T-helper 1 cell (primary cell): ENCODE data around the gene BRD8.
"Not testable (repeated sequence)": the region's sequence is repeated elsewhere in the genome, so short reads cannot be mapped to it uniquely, and the experiment has no call there.

ENCODE experiments used
- DNase-seq, 5 donors: peaks; one replicate each; pipeline ENCODE4 v3.0.0-alpha.2; 2012 to 2020

The BRD8 gene

DNA sequence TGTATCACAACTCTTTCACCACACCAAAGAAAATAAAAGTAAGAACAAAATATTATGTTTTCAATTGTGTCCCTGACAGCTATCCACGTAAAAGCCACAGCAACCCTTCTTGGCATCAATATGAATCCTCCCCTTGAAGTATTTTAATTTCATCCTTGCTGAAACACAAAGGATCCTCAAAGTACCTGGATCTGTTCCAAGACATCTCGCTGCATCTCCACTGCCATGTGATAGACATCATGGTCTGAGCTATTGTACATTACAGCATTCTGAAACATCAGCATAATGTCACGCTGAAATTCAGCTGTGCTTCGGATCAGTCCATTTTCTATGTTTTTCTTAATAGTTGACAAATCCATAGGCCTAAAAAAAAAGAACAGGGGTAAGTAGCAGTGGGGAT lies 17.7 kb downstream of the BRD8 start:
- no peak for DNase-seq

DNA sequence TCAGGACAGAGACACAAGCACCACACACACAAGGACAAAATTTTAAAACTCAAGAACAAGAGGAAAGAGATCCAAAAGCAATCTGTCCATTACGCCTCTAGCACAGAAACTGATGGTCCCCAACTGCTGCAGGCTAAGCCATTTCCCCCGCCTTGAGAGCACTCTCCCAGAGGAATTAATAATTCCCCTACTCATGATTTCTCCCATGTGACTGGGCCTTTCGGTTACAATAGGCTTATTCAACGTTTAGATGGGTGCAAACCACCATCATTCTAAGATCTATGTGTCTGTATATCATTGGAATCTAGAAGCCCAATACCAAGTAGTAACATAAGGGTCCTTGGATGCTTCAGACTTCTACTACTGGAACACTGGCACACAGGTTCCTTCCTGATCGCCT lies 18.8 kb downstream of the BRD8 start:
- DNase-seq, result no peak

DNA sequence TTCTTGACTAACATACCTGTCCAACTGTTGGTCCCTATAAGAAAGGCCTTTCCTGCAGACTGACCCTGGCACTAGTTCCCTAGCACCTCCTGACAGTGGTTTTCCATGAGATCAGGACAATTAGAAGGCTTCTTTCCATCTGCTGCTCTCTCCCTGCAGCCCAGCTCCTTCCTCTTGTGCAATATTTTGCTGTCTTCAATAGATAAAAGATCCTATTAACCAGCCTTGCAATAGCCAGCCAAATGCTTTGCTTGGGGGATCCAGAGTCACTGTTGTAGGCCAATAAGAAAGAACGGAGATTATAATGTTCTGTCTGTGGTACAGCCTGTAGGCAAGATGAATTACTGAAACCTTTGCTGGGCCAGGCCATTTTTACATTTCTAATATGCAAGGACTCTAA lies 20.8 kb downstream of the BRD8 start:
- no peak for DNase-seq

DNA sequence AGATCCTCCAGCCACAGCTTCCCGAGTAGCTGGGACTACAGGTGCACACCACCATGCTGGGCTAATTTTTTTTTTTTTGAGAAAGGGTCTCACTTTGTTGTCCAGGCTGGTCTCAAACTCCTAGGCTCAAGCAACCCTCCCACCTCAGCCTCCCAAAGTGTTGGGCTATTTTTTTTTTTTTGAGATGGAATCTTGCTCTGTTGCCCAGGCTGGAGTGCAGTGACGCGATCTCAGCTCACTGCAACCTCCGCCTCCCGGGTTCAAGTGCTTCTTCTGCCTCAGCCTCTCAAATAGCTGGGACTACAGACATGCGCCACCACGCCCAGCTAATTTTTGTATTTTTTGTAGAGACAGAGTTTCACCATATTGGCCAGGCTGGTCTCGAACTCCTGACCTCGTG lies 22.5 kb downstream of the BRD8 start:
- DNase-seq, result not testable (repeated sequence)

DNA sequence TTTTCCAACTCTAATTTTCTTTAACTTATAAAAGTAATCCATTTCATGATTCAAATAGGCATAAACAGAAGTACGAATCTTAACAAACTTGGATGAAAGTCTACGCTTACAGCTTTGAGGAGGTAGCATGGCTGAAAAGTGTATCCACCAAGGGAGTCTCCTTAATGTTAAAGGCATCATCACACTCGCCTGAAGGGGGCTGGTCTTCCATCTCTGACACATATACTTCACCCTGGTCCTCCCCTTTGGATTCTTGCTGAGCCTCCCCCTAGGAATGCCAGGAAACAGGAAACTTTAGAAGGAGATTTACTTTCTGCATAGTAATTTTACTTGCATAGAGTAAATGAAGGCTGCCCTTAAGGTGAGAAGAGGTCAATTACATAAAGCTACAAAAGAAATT lies 28.9 kb downstream of the BRD8 start:
- no peak for DNase-seq

DNA sequence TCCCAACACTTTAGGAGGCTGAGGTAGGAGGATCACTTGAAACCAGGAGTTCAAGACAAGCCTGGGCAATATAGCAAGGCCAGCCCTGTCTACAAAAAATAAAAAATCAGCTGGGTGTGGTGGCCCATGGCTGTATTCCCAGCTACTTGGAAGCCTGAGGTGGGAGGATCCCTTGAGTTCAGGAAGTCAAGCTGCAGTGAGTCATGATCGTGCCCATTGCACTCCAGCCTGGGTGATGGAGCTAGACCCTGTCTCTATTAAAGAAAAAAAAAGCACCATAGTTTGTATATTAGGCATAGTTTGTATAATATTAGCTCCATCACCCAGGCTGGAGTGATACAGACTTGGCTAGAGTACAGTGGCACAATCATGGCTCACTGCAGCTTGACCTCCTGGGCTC lies 29.6 kb downstream of the BRD8 start:
- DNase-seq, result no peak

DNA sequence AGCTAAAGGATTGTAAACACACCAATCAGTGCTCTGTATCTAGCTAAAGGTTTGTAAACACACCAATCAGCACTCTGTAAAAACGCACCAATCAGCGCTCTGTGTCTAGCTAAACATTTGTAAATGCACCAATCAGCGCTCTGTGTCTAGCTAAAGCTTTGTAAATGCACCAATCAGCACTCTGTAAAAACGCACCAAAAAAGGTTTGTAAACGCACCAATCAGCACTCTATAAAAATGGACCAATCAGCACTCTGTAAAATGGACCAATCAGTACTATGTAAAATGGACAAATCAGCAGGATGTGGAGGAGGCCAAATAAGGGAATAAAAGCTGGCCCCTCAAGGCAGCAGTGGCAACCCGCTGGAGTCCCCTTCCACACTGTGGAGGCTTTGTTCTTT lies 34.9 kb downstream of the BRD8 start:
- DNase-seq, result not testable (repeated sequence)

DNA sequence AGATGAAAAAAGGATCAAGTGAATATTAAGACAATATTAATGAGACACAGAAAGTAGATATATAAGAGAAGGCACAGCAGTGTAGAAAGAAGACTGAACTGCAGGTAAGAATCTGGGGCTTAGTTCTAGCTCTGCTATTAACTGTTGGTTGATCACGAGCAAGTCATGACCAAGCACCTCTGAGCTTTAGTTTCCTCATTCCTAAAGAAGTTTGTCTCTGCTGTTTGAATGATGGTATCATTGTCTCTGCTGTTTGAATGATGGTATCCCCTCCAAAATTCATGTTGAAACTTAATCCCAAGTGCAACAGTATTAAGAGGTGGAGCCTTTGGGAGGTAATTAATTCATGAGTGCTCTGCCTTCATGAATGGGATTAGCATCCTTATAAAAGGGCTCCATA lies 36.7 kb downstream of the BRD8 start:
- DNase-seq, result no peak

DNA sequence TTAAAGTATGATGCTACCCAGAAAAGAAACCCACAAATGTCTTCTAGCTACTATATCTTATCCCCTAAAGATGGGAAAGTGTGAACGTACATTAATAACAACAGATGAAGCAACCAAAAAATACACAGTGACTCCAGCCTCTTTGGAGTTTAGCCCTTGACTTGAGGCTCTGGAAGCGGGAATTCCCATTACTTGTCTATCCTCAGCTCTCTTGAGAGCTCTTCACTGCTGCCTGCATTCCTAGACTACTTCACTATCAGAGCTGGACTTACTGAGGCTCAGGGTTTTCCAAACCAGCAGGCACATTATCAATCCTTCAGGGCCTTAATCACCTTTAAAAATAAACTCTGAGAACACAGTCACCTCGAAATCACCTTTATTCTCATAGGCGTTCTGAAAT lies 38.2 kb downstream of the BRD8 start:
- DNase-seq, result no peak

DNA sequence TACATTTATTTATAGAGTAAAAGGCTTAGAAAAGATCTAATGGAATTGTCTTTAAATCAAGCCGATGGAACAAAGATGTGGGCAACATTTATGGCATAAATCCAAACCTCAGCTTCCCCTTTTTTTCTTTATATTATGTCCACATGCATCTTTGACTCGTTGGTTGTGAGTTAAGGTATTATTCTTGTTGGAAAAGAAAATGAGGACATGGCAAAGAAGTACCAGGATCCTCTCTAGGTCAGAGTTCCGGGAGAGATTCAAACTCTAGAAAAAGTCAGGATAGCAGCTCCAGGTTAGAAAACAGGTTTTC lies 38.7 kb downstream of the BRD8 start:
- no peak for DNase-seq

DNA sequence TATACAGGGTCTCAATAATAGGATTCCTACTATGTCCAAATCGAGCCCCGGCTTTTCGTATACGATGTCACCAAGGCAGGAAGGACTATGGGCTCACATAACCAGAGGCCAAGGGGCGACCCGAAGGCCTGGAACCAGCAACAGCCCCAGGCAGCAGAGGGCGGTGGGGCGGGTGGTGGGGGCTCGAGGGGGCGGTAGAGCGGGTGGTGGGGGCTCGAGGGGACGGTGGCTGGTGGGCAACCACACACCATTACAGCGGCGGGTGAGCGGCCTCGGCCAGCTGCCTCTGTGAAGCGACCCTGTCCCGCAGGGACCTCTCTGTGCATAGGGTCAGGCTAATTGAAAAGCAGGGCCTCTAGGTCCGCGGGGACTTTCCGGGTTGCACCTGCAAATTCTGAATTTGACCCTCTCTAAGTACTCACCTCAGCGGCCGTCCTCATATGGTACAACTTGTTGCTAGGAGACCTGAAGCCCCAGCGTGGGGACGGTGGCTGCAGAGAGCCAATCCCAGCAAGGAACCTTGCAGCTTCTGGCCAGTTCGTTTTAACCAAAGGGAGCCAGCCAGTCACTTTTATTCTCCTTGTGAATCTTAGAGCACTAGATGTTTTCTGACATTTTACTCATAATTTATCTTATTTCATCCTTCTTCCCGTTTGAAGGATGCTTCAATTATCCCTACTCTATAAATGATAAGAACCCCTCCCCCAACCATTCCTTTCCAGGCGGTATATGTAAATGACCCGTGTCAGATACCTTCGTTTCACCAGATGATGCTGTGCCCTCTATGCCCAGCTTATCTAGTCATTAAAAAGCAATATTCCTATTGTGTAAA lies 39.3 kb downstream of the BRD8 start, which contains the start of gene NME5:
TSS of gene NME5 (minus strand) at position 480 of the 832 bp plus-strand sequence. CDS start 648 bp downstream, outside the sequence.
- no peak for DNase-seq

DNA sequence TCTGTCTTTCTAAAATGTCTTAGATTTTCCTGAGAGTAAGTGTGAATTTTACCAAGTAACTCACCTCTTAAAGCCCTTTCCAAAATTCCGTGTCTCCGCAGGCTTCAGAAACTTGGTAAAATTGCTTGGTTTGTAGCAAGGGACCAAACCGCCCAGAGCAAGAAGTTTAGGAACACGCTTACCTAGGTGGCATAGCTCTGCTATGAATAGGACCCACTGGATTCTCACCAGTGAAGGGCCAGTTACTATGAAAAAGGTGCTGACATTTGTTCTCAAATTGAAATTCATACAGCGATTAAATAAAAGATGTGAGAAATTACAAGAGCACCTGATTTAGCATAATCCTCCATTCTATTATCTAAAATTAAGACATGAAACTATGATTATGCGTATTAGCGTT lies 45.9 kb downstream of the BRD8 start:
- DNase-seq, result no peak

DNA sequence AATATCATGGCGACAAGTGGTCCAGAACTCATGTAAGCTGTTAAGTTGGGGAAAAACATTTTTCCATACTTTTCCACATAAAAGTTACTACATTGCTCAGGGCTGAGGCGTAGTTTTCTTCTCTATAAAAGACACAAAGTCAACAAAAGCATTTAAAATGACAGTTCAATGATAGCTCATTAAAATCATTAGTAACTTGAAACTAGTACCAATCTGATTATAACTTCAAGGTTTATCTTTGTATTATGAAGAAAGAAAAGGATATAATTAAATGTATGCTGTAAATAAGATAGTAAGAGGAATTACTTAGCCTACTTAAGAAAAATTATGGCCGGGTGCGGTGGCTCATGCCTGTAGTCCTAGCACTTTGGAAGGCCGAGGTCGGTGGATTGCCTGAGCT lies 49.1 kb downstream of the BRD8 start:
- DNase-seq, result no peak

DNA sequence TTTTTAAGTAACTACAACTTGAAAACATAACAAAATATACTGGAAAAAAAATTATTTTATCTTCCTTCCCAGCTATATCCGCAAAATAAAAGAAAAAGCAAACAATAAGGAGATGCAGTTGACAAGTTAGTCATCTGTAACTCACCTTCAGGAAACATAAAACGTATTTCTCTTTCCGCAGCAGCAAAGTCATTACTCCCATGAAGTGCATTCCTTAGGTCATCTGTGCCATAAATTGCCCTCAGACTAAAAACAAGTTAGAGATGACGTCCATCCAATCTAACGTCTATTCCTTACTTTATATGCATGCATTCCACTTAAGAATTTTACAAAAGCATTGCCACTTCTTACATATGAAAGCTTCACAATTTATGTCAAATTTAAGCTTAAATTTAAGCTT lies 50.1 kb downstream of the BRD8 start:
- no peak for DNase-seq

DNA sequence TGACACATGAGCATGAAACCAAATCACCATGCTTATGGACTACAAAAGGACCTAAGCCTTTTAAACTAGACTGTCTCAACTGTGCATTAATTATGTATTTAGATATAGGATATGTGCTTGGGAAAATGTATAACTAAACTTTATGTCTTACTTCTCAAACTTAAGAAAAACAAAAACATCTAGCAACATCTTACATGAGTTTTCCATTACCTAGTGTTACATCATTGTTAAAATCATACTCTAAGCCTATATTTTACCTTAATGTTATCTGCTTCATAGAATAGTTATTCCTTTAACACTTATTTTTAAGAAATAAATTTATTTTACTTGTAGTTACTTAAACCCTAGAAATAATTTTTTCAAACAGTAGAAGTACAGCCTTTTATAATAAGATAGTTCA lies 63.2 kb downstream of the BRD8 start:
- no peak for DNase-seq

DNA sequence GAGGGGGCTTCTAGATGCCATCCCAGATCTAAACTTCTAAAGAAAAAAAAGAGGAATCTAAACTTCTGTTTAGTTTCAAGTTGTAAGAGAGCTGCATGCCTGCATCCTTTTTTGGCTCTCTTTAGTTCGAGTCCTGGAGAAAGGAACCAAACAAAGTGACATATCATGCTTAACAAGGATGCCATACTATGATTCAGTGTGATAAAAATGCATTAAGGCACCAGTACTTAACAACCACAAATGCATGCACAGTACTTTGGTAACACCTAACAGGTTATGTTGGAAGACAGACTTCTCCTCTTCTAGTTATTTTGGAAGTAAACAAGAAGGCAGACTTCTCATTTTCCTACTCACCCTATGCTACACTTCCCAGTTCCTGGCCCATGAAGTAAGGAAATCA lies 66.5 kb downstream of the BRD8 start:
- DNase-seq, result no peak

DNA sequence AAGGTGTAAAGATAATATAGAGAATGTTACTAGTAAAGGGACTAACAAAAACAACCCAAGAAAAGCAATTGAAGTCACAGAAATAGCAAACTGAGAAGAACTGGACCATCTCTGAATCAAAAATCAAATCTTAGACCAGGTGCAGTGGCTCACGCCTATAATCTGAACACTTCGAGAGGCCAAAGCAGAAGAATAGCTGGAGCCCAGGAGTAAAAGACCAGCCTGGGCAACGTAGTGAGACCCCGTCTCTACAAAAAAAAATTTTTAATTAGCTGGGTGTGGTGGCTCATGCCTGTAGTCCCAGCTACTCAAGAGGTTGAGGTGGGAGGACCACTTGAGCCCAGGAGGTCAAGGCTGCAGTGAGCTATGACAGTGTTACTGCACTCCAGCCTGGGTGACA lies 67.2 kb downstream of the BRD8 start:
- DNase-seq, result no peak

DNA sequence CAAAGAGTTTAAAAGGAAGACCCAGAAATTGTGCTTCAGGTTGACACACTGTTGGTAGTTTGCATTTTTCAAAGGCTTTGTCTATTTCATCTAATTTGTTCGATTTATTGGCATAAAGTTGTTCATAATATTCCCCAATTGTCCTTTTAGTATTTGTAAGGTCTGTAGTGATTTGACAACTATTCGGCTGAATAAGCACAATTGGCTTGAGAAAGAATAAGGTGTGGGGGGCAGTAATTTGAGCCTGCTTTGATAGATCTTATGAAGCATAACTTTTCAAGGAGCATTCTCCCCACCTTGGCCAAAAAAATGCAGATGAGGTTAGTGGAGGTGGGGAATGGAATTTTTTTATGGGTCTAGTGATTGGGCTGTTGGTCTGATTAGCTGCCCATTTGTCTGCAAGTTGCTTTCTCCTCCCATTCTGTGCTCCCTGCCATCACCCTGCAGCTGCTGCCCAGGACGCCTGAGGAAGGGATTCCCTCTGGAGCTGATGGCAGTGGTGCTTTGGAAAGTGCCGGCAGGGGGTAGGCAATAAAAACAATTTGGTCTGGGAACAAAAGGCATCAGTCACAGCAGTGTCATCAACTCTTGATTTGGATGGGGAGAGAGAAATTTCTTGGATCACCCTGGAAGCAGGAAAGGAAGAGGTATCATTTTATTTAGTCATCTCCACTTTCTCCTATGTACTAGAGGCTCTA lies 68.0 kb downstream of the BRD8 start:
- no peak for DNase-seq

DNA sequence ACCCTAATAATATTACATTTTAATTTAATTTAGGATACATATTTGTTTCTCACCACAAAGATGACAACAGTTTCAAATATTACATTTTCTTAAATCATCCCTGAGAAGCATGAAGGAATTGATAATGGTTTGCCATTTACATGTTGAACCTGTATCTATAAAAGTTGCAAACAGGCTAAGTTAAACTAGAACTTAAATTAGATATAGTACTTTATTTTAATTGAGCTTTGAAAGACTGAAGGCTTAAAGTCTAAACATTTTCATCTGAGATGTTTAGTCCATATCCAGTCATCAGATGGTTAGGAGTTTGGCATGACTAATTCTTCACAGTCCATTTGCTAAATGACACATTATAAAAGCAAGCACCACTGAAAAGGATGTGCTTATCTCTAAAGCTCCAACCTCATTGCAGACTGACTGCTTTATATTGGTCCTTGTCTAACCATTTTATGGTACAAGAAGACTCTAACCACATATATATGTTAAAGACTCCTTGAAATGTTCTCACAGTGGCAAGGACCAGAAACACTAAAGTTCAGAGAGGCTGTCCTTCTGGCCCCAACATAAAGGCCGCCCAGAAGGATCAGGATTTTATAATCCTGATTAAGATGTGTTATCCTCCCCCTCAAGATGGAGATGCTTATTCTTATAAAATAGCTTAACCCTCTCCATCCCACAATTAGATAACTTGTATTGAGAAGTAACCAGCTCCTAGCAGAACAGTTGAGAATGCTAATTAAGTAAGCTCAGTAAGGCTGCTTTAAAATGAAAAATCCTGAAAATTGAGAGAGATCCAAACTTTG lies 68.8 kb downstream of the BRD8 start:
- DNase-seq, result no peak

DNA sequence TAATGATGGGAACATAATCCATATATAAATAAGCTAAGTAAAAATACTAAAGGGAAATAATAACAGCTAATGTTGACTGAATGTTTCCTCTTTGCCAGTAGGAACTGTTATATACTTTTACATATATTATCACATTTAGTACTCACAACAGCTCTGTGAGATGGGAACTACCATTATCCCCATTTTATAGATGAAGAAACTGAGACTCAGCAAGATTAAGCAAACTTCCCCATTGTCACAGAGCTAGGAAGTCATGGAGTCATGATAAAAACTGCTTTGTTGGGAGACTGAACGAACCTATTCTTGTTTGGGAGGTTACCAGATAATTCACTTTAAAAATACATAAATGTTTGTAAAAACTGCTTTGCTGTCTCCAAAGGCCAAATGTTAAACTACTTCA lies 71.2 kb downstream of the BRD8 start:
- no peak for DNase-seq

DNA sequence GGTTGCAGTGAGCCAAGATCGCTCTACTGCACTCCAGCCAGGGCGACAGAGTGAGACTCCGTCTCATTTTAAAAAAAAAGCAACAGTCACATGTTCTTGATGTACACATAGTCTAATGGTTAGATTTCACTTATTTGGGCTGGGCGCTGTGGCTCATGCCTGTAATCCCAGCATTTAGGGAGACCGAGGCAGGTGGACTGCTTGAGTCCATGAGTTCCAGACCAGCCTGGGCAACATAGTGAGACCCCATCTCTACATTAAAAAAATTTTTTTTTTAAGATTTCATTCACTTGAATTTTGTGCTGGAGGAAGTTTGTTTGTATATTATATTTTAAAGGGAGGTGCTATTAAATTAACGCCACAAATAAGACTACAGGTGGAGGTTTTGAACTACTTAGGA lies 72.7 kb downstream of the BRD8 start:
- no peak for DNase-seq

DNA sequence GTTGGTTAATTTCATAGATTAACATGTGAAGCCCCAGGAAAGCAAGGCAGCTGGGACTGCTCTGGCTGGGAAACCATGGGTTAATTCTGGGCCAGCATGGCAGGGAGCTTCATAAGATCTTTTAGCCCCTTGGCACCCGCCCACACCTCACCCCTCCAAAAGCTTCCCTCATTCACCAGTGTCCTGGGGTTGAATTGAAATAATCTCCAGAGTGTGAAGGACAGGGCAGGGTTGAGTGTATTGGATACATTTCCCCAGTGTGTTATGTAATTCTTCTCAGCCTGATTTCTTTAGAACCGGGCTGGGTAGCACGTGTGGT lies 75.2 kb downstream of the BRD8 start:
- DNase-seq, result no peak

DNA sequence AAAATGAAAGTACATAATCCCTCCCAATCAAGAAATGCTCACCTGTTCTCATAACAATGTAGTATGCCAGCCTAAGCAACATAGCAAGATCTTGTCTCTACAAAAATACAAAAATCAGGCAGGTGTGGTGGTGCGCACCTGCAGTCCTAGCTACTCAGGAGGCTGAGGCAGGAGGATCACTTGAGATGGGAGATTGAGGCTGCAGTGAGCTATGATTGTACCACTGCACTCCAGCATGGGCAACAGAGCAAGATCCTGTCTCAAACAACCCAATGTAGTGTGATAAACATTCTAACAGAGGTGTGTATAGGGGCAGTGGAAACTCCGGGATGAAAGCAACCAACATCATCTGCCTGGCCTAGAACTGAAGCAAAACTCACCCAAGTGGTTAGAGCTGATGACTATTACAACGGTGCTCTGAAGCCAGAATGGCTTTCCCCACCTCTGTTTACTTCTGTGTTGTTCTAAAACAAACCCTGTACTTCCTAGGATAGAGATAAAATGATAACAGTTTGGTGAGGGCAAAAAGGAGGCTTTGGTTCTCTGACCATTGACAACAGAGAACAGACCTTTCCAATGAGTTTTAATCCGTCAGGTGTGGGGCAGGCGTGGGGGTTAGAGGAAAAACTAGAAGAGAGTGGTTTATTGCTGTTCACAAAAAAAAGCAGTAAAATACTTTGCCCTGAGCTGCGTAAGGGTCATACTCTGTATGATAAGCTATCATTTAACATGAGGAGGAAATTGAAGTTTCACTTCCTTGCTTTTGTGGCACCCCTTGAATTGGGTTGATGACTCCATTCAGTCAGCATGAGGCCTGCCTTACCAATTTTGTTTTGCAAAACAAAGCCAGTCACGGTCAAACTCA lies 75.7 kb downstream of the BRD8 start:
- DNase-seq, result no peak
